ENCODE data around the gene INAFM1. TPM values are rescaled to one million over a fixed set of nuclear protein-coding genes. Genes with fewer than 3 reads are reported as not detected.

The INAFM1 gene
- total and polyA plus RNA-seq, 9 of the 15 experiments (the other 6 are each of a cell fraction or from before 2014, with no cell fraction given) = 0.71 to 30.9 (median 3.1) TPM

DNA sequence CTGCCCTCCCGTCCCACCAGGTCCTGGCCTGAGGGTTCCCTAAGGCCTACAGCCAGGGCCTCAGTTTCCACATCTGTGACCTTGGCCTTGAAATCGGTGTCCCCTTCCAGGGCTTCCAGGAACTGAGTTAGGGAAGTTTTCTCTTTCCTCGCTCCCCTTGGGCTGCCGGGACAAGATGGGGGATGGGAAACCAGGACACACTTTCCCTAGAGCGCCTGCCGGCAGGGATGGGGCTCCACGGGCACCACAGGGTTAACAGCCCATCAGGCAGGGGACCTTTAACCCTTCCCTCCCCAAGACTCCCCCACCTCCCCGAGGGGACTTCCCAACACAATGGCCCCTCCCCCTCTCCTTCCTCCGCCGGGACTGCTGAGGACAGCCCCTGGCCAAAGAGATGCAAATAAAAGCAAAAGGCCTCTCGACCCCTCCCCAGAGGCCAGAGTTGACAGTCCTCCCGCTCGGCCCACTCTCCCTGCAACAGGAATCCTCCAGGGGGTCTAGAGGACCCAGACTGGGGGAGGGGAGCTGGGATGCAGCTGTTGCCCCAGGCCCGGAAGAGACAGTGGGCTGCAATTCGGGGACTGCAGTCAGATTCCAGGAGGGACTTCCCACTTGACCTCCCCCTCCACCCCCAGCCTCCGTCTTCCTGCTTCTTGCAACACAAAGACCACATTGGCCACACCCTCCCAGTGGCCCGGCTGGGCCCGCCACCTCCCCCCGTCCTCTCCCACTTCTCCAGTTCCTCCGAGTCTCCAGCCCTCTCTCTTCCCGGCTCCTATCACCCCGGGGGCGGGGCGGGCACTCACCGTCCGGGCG is 47.1 kb upstream of the INAFM1 start (continued):
- TF ChIP-seq FOXM1 (IDR thresholded peaks at IDR 0.05; ENCODE audit: low read depth) = peak; percentile 39
- no peak for TF ChIP-seq FOXM1 (CRISPR knock-in tag; IDR thresholded peaks at IDR 0.05; ENCODE audit: low read depth)
- peak; percentile 18 for TF ChIP-seq FIP1L1 (IDR thresholded peaks at IDR 0.05; ENCODE audit: low read depth, low read length, poor library complexity, severe bottlenecking)
- no peak for TF ChIP-seq ZC3H11A (IDR thresholded peaks at IDR 0.05; ENCODE audit: low read depth, low read length)
- TF ChIP-seq PYGO2 (tag; IDR thresholded peaks at IDR 0.05) = no peak
- TF ChIP-seq, protein P1, sequence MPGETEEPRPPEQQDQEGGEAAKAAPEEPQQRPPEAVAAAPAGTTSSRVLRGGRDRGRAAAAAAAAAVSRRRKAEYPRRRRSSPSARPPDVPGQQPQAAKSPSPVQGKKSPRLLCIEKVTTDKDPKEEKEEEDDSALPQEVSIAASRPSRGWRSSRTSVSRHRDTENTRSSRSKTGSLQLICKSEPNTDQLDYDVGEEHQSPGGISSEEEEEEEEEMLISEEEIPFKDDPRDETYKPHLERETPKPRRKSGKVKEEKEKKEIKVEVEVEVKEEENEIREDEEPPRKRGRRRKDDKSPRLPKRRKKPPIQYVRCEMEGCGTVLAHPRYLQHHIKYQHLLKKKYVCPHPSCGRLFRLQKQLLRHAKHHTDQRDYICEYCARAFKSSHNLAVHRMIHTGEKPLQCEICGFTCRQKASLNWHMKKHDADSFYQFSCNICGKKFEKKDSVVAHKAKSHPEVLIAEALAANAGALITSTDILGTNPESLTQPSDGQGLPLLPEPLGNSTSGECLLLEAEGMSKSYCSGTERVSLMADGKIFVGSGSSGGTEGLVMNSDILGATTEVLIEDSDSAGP (CRISPR knock-in tag; IDR thresholded peaks at IDR 0.05) = no peak
- TF ChIP-seq, protein P2, sequence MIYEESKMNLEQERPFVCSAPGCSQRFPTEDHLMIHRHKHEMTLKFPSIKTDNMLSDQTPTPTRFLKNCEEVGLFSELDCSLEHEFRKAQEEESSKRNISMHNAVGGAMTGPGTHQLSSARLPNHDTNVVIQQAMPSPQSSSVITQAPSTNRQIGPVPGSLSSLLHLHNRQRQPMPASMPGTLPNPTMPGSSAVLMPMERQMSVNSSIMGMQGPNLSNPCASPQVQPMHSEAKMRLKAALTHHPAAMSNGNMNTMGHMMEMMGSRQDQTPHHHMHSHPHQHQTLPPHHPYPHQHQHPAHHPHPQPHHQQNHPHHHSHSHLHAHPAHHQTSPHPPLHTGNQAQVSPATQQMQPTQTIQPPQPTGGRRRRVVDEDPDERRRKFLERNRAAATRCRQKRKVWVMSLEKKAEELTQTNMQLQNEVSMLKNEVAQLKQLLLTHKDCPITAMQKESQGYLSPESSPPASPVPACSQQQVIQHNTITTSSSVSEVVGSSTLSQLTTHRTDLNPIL (CRISPR knock-in tag; IDR thresholded peaks at IDR 0.05) = no peak; the same call in 1 of the 2 replicates
- TF ChIP-seq NR3C1 (CRISPR knock-in tag; IDR thresholded peaks at IDR 0.05) = no peak
- no peak; the same call in 1 of the 2 replicates for TF ChIP-seq CBFA2T2 (conservative IDR thresholded peaks at IDR 0.05)
- no peak for TF ChIP-seq CBFB (CRISPR knock-in tag; IDR thresholded peaks at IDR 0.05)
- TF ChIP-seq, protein P3, sequence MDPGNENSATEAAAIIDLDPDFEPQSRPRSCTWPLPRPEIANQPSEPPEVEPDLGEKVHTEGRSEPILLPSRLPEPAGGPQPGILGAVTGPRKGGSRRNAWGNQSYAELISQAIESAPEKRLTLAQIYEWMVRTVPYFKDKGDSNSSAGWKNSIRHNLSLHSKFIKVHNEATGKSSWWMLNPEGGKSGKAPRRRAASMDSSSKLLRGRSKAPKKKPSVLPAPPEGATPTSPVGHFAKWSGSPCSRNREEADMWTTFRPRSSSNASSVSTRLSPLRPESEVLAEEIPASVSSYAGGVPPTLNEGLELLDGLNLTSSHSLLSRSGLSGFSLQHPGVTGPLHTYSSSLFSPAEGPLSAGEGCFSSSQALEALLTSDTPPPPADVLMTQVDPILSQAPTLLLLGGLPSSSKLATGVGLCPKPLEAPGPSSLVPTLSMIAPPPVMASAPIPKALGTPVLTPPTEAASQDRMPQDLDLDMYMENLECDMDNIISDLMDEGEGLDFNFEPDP (CRISPR knock-in tag; IDR thresholded peaks at IDR 0.05) = no peak
- peak; percentile 3; the same call in 1 of the 2 replicates for TF ChIP-seq POLR2A (conservative IDR thresholded peaks at IDR 0.05)
- peak; percentile 83 for TF ChIP-seq SMAD4 (CRISPR knock-in tag; conservative IDR thresholded peaks at IDR 0.05)
- no peak for TF ChIP-seq ZNF3 (CRISPR knock-in tag; IDR thresholded peaks at IDR 0.05)
- TF ChIP-seq RNF2 (IDR thresholded peaks at IDR 0.05) = no peak
- TF ChIP-seq ZNF561 (CRISPR knock-in tag; conservative IDR thresholded peaks at IDR 0.05) = no peak
- no peak for TF ChIP-seq ZNF140 (CRISPR knock-in tag; IDR thresholded peaks at IDR 0.05)
- TF ChIP-seq TAF7 (tag; IDR thresholded peaks at IDR 0.05) = no peak
- TF ChIP-seq, protein P4, sequence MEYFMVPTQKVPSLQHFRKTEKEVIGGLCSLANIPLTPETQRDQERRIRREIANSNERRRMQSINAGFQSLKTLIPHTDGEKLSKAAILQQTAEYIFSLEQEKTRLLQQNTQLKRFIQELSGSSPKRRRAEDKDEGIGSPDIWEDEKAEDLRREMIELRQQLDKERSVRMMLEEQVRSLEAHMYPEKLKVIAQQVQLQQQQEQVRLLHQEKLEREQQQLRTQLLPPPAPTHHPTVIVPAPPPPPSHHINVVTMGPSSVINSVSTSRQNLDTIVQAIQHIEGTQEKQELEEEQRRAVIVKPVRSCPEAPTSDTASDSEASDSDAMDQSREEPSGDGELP (CRISPR knock-in tag; IDR thresholded peaks at IDR 0.05; ENCODE audit: borderline replicate concordance) = peak; percentile 56; the same call in 1 of the 2 replicates
- no peak; the same call in none of the 2 replicates for TF ChIP-seq ZFX (CRISPR knock-in tag; IDR thresholded peaks at IDR 0.05)
- TF ChIP-seq, protein P5, sequence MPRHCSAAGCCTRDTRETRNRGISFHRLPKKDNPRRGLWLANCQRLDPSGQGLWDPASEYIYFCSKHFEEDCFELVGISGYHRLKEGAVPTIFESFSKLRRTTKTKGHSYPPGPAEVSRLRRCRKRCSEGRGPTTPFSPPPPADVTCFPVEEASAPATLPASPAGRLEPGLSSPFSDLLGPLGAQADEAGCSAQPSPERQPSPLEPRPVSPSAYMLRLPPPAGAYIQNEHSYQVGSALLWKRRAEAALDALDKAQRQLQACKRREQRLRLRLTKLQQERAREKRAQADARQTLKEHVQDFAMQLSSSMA (CRISPR knock-in tag; IDR thresholded peaks at IDR 0.05) = no peak
- TF ChIP-seq KDM1A (IDR thresholded peaks at IDR 0.05) = peak; percentile 84 to 95
- TF ChIP-seq SP1 (CRISPR knock-in tag; IDR thresholded peaks at IDR 0.05) = peak; percentile 62
- TF ChIP-seq SIRT6 (IDR thresholded peaks at IDR 0.05; ENCODE audit: low read depth, low read length) = no peak

Measured in K562 (cell line).